ELF-1 (cell line): ENCODE results near the gene LRRC3.

Experiments
- DNase-seq: peaks from one replicate; pipeline ENCODE4 v3.0.0-alpha.2; 2016; ENCODE audit warnings: low read depth, low spot score

LRRC3 gene

GRCh38 chr21:44511219-44511937 is 56.1 kb downstream of the LRRC3 start:
- DNase-seq: no peak
